A673 (cell line): Measurements from ENCODE around the gene PHKG1. TPM values are rescaled to one million over a fixed set of nuclear protein-coding genes. Genes with fewer than 3 reads are reported as not detected.
"Not testable (repeated sequence)": the region's sequence is repeated elsewhere in the genome, so short reads cannot be mapped to it uniquely, and the experiment has no call there.

Experiments
- BruUV-seq: library from RNA; stranded (reverse); fragments of 400-500 nt; replicated peaks from 2 replicates; lab custom pipeline; 2021; lab: Mats Ljungman, UMichigan
- CTCF ChIA-PET: fragments of 300-600 bp; sonication (Branson Sonifier 250); formaldehyde crosslinking; loops from one replicate; lab custom pipeline; 2022; ENCODE audit warnings: antibody characterized with exemption; lab: Charles Lee
- POLR2A ChIA-PET: fragments of 300-600 bp; sonication (Branson Sonifier 250); formaldehyde crosslinking; loops from one replicate; lab custom pipeline; 2022; ENCODE audit warnings: antibody characterized with exemption; ENCODE audit not compliant: low non-redundant PET; lab: Charles Lee
- DNase-seq: peaks from one replicate; pipeline ENCODE4 v3.0.0-alpha.2; 2015; ENCODE audit warnings: low spot score
- H3K27ac ChIP-seq: fragments of 200-600 bp; sonication (generic); 2 replicates; pipeline ENCODE4 v1.5.1; 2016; ENCODE audit warnings: mixed run types, low read depth, mild to moderate bottlenecking, mixed read lengths, antibody characterized with exemption, low read length; ENCODE audit not compliant: poor library complexity, severe bottlenecking
- H3K27me3 ChIP-seq: fragments of 200-600 bp; sonication (generic); replicated peaks from 2 replicates; pipeline ENCODE4 v1.6.1; 2017; ENCODE audit warnings: mixed run types, low read depth, mild to moderate bottlenecking, mixed read lengths, antibody characterized with exemption, low read length; ENCODE audit not compliant: insufficient read depth, poor library complexity
- H3K36me3 ChIP-seq: fragments of 200-600 bp; sonication (generic); 2 replicates; pipeline ENCODE4 v1.6.1; 2016; ENCODE audit warnings: mixed run types, mild to moderate bottlenecking, mixed read lengths, antibody characterized with exemption, low read length; ENCODE audit not compliant: insufficient read depth, poor library complexity, severe bottlenecking
- H3K4me1 ChIP-seq: fragments of 200-600 bp; sonication (generic); 2 replicates; pipeline ENCODE4 v1.6.1; 2017; ENCODE audit warnings: mixed run types, mild to moderate bottlenecking, mixed read lengths, antibody characterized with exemption, low read length; ENCODE audit not compliant: insufficient read depth, poor library complexity, severe bottlenecking
- H3K4me3 ChIP-seq: fragments of 200-600 bp; sonication (generic); 2 replicates; pipeline ENCODE4 v1.5.1; 2016; ENCODE audit warnings: low read depth, mixed run types, mild to moderate bottlenecking, mixed read lengths, low read length; ENCODE audit not compliant: poor library complexity, severe bottlenecking
- H3K9me3 ChIP-seq: fragments of 200-600 bp; sonication (generic); 2 replicates; pipeline ENCODE4 v1.6.1; 2016; ENCODE audit warnings: mixed run types, low read depth, mild to moderate bottlenecking, mixed read lengths, antibody characterized with exemption, low read length; ENCODE audit not compliant: poor library complexity, severe bottlenecking
- EZH2 ChIP-seq: fragments of 200-600 bp; sonication (generic); IDR thresholded peaks from 2 replicates; pipeline ENCODE4 v1.6.1; 2017; ENCODE audit warnings: borderline replicate concordance, low read depth, mild to moderate bottlenecking, mixed read lengths, antibody characterized with exemption, low read length; ENCODE audit not compliant: poor library complexity, severe bottlenecking
- intact Hi-C: fragments of 100-400 bp; cut with micrococcal nuclease; formaldehyde crosslinking; loops from one replicate; pipeline ENCODE4 v1.10.0; 2022; ENCODE audit not compliant: unreplicated experiment
- total RNA-seq: library from RNA; stranded (reverse); gene quantifications from 2 replicates; pipeline ENCODE4 v1.2.3, GENCODE V29; 2021
- TF ChIP-seq, protein P1 (sequence below): fragments of 300-800, 200-600 bp; sonication (generic); conservative IDR thresholded peaks from 2 replicates; pipeline ENCODE4 v1.5.1; 2017; ENCODE audit warnings: low read depth, mild to moderate bottlenecking, antibody characterized with exemption, low read length, moderate library complexity, mixed read lengths

The PHKG1 gene
- total RNA-seq, 1 experiment from 2014 or later = 2.0 TPM

DNA sequence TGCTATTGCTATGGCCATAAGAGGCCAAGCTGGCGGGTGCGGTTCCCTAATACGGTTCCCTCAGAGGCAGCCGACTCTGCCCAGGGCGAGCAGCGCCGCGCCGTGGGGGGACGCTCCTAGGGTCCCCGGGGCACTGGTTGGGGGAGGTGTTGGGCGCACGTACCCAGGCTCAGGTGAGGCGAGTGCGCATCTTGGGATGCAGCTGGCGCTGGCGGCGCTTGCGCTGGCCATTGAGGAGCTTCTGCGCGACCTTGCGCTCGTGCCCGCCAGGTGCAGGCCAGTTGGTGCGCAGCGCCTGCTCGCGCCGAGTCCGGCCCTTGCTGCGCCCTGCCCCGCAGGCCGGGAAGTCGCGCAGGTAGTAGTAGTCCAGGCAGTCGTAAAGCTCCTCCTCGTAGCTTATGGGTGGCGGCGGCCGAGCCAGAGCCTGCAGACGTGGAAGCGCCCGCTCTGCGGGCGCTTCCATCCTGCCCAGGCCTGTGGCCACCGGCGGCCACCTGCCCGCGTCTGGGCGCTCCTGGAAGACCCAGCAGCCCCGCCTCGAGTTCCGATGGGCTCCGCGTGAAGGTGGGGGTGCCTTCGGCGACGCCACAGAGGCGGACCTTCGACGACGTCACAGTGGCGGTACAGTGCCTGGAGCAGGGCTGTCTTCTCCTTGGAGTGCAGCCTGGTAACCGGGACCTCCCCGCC, 23.2 kb upstream of the PHKG1 start, which contains the start of gene NUPR2:
Gene NUPR2, minus strand, starts transcription at position 566 of the 687 bp plus-strand sequence. Its CDS starts 103 bp downstream, at position 463.
- no TSS peak for BruUV-seq
- intact Hi-C loops = no loop called here
- no peaks in the 10 kb centered on the region for H3K36me3 ChIP-seq
- no peak within 1 kb of the TSS for H3K27ac ChIP-seq
- no peak for DNase-seq
- H3K27me3 ChIP-seq = no peaks in the 10 kb centered on the region
- no peak within 1 kb of the TSS for H3K4me3 ChIP-seq
- POLR2A ChIA-PET = interaction anchor here (0.5 kb wide), 1 partner anchor 69 kb away, joined by 5 read pairs; no protein-coding TSS in a partner anchor
- no peaks in the 10 kb centered on the region for H3K9me3 ChIP-seq
- no peaks in the 10 kb centered on the region for H3K4me1 ChIP-seq
- CTCF ChIA-PET = no interaction called here
- no peak for TF ChIP-seq EZH2
- TF ChIP-seq, protein P1, sequence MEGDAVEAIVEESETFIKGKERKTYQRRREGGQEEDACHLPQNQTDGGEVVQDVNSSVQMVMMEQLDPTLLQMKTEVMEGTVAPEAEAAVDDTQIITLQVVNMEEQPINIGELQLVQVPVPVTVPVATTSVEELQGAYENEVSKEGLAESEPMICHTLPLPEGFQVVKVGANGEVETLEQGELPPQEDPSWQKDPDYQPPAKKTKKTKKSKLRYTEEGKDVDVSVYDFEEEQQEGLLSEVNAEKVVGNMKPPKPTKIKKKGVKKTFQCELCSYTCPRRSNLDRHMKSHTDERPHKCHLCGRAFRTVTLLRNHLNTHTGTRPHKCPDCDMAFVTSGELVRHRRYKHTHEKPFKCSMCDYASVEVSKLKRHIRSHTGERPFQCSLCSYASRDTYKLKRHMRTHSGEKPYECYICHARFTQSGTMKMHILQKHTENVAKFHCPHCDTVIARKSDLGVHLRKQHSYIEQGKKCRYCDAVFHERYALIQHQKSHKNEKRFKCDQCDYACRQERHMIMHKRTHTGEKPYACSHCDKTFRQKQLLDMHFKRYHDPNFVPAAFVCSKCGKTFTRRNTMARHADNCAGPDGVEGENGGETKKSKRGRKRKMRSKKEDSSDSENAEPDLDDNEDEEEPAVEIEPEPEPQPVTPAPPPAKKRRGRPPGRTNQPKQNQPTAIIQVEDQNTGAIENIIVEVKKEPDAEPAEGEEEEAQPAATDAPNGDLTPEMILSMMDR = no peak

DNA sequence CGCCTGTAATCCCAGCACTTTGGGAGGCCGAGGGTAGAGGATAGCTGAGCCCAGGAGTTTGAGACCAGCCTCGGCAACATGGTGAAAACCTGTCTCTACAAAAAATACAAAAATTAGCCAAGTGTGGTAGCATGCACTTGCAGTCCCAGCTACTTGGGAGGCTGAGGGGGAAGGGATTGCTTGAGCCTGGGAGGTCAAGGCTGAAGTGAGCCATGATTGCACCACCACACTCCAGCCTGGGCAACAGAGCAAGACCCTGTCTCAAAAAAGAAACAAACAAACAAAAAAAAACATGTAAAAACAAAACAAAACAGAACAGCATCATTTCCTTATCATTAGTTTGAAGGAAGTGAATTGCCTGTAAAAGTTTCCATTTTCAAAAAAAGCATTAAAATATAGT, 19.5 kb upstream of the PHKG1 start:
- H3K27ac ChIP-seq, H3K27me3 ChIP-seq, H3K36me3 ChIP-seq, intact Hi-C loops, H3K4me1 ChIP-seq, H3K9me3 ChIP-seq, POLR2A ChIA-PET, H3K4me3 ChIP-seq, DNase-seq, BruUV-seq, CTCF ChIA-PET: not testable (repeated sequence)

DNA sequence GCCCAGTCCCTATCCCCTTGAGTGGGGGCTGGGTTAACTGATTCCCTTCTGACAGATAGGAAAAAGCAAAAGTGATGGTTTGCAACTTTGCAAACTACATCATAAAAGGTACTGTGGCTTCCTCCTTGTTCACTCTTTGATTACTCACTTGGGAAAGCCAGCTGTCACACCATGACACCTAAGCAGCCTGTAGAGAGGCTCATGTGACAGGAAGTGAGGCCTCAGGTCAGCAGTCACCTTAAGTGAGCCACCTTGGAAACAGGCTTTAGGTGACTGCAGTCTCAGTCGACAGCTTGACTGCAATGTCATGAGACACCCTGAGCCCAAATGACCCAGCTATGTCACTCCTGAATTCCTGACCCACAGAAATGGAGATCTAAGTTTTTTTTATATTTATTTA, 17.9 kb upstream of the PHKG1 start:
- no peaks in the 10 kb centered on the region for H3K36me3 ChIP-seq
- no peaks in the 10 kb centered on the region for H3K9me3 ChIP-seq
- BruUV-seq = no TSS peak
- ChIA-PET POLR2A (no interaction called here), CTCF (no interaction called here)
- no peak overlapping the region for H3K27ac ChIP-seq
- intact Hi-C loops = no loop called here
- TF ChIP-seq, protein P1 = no peak
- no peak for TF ChIP-seq EZH2
- no peaks in the 10 kb centered on the region for H3K4me1 ChIP-seq
- no peak for DNase-seq
- H3K4me3 ChIP-seq = no peak overlapping the region
- H3K27me3 ChIP-seq = no peaks in the 10 kb centered on the region

DNA sequence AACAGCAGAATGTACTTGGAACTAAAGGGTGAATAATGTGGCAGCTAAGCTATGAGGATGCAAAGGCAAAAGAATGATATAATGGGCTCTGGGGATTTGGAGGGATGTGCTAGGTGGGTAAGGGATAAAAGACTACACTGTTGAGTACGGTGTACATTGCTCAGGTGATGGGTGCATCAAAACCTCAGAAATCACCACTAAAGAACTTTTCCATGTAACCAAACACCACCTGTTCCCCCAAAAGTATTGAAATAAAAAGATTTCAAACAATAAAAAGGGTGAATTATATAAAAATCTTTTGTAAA, 15.2 kb upstream of the PHKG1 start:
- intact Hi-C loops = no loop called here
- ChIA-PET CTCF (no interaction called here), POLR2A (no interaction called here)
- Histone ChIP-seq H3K4me3 (no peak overlapping the region), H3K9me3 (no peaks in the 10 kb centered on the region), H3K27me3 (no peaks in the 10 kb centered on the region), H3K36me3 (peaks cover 17% of the 10 kb centered on the region), H3K27ac (no peak overlapping the region), H3K4me1 (no peaks in the 10 kb centered on the region)
- no peak for TF ChIP-seq EZH2
- TF ChIP-seq, protein P1 = no peak
- no peak for DNase-seq
- BruUV-seq = no TSS peak
